ENCODE data around the gene BCKDK. TPM values are rescaled to one million over a fixed set of nuclear protein-coding genes. Genes with fewer than 3 reads are reported as not detected.

BCKDK gene
- total RNA-seq, 1 experiment from 2014 or later: 47.7 TPM

- peaks cover 37% of the 10 kb centered on the region for H3K4me1 ChIP-seq (ENCODE audit: insufficient read depth, low read length)
- ATAC-seq (no peak), DNase-seq (peak; percentile 14)
- no peaks in the 10 kb centered on the region for H3F3A ChIP-seq (ENCODE audit: low read length, unreplicated experiment)
- peak overlapping the region; percentile 72 for H3K4me2 ChIP-seq (ENCODE audit: low read length)
- H3K9me3 ChIP-seq (ENCODE audit: low read length): no peaks in the 10 kb centered on the region
- H3K27ac ChIP-seq (ENCODE audit: low read length): no peak overlapping the region
- POLR2A ChIA-PET (ENCODE audit: unreplicated experiment): interaction anchor here (1.2 kb wide), 1 partner anchor 17 kb away, joined by 3 read pairs; no protein-coding TSS in a partner anchor
- H2AFZ ChIP-seq (ENCODE audit: low read length): no peak overlapping the region
- H3K79me2 ChIP-seq (ENCODE audit: low read length): no peaks in the 10 kb centered on the region
- intact Hi-C loops (cut with micrococcal nuclease): no loop called here
- H3K4me3 ChIP-seq (ENCODE audit: low read length): peak overlapping the region; percentile 62
- CTCF ChIA-PET: no interaction called here
- H3K9me2 ChIP-seq (replicated peaks; ENCODE audit: low read length): no peaks in the 10 kb centered on the region
- no peaks in the 10 kb centered on the region for H3K27me3 ChIP-seq (ENCODE audit: low read length)
- H4K20me1 ChIP-seq (ENCODE audit: low read length): no peaks in the 10 kb centered on the region
- no peak for TF ChIP-seq EZH2 (IDR thresholded peaks at IDR 0.05; ENCODE audit: low read length, unreplicated experiment)
- TF ChIP-seq CTCF (conservative IDR thresholded peaks at IDR 0.05; ENCODE audit: low read depth, low read length): no peak
- TF ChIP-seq EZH2phosphoT487 (IDR thresholded peaks at IDR 0.05; ENCODE audit: borderline replicate concordance, low read length): no peak
- H3K36me3 ChIP-seq (ENCODE audit: low read depth, low read length): no peaks in the 10 kb centered on the region; the same call in 1 of the 2 replicates
- peak overlapping the region; percentile 23; the same call in 1 of the 2 replicates for H3K9ac ChIP-seq (ENCODE audit: low read length)
- BruUV-seq (replicated peaks): TSS peak; percentile 58
These were observed 26.7 kb downstream of the BCKDK start for GRCh38 chr16:31134625-31135534.

GRCh38 chr16:31135535-31136286, 27.5 kb downstream of the BCKDK start, which contains the start of gene PRSS8:
TSS of gene PRSS8 (minus strand) at chr16:31135727. CDS start at chr16:31135498, 229 bp downstream.
- DNase-seq (peak; percentile 54), ATAC-seq (peak; percentile 42)
- Histone ChIP-seq H3K9me3 (ENCODE audit: low read length) (no peaks in the 10 kb centered on the region), H4K20me1 (ENCODE audit: low read length) (no peaks in the 10 kb centered on the region), H3F3A (ENCODE audit: low read length, unreplicated experiment) (no peaks in the 10 kb centered on the region), H3K4me2 (ENCODE audit: low read length) (peak within 1 kb of the TSS; percentile 72), H3K79me2 (ENCODE audit: low read length) (no peaks in the 10 kb centered on the region), H3K9ac (ENCODE audit: low read length) (peak within 1 kb of the TSS; percentile 23; the same call in 1 of the 2 replicates), H3K27me3 (ENCODE audit: low read length) (no peaks in the 10 kb centered on the region), H3K9me2 (replicated peaks; ENCODE audit: low read length) (no peaks in the 10 kb centered on the region), H3K4me1 (ENCODE audit: insufficient read depth, low read length) (peaks cover 31% of the 10 kb centered on the region), H3K36me3 (ENCODE audit: low read depth, low read length) (no peaks in the 10 kb centered on the region; the same call in 1 of the 2 replicates), H2AFZ (ENCODE audit: low read length) (no peak within 1 kb of the TSS), H3K27ac (ENCODE audit: low read length) (no peak within 1 kb of the TSS), H3K4me3 (ENCODE audit: low read length) (peak within 1 kb of the TSS; percentile 62)
- BruUV-seq (replicated peaks): no TSS peak
- intact Hi-C loops (cut with micrococcal nuclease): no loop called here
- ChIA-PET POLR2A (ENCODE audit: unreplicated experiment) (interaction anchor here (1.2 kb wide), 1 partner anchor 18 kb away, joined by 3 read pairs; no protein-coding TSS in a partner anchor), CTCF (no interaction called here)
- TF ChIP-seq CTCF (conservative IDR thresholded peaks at IDR 0.05; ENCODE audit: low read depth, low read length) (no peak), EZH2 (IDR thresholded peaks at IDR 0.05; ENCODE audit: low read length, unreplicated experiment) (no peak), EZH2phosphoT487 (IDR thresholded peaks at IDR 0.05; ENCODE audit: borderline replicate concordance, low read length) (no peak)
